GM19452 (cell line): ENCODE measurements around the gene GNPTAB.
"Not testable (repeated sequence)": the region's sequence is repeated elsewhere in the genome, so short reads cannot be mapped to it uniquely, and the experiment has no call there.

Source experiments
- ATAC-seq: cut with Tn5 transposase; IDR thresholded peaks from one replicate; pipeline ENCODE4 v1.9.1; 2021; ENCODE audit not compliant: unreplicated experiment

Gene GNPTAB

DNA sequence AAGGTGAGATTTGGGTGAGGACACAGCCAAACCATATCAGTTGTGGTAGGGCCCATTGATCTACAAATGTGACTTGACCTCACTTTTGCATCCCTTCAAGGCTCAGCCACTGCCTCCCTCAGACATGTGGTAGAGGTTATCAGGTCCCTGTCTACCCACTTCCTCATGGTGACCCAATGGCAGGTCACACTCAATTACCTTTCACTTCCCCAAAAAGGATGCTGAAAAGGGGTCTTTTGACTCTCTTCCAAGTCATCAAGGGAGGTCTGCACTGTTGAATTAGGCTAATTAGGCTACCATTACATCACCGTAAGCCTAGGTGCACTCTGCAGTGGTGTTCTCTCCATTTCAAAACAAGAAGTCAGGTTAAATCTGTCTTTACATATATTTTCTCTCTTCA lies 24.0 kb upstream of the GNPTAB start:
- peak; percentile 53 for ATAC-seq

DNA sequence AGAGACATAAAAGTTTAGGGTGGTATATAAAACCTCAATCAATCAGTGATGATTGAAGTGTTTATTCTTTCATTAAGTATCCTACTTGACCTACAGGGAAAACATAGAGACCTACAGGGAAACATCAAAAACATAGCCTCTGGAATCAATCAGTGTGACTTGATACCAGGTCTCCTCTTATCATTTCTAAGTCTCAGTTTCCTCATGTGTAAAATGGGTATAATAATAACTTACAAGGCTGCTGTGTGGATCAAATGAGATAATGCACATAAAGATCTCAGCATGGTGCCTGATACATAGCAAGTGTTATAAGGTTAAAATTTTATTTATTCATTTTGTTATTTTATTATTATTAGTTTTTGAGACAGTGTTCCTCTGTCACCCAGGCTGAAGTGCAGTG lies 22.2 kb upstream of the GNPTAB start:
- no peak for ATAC-seq

DNA sequence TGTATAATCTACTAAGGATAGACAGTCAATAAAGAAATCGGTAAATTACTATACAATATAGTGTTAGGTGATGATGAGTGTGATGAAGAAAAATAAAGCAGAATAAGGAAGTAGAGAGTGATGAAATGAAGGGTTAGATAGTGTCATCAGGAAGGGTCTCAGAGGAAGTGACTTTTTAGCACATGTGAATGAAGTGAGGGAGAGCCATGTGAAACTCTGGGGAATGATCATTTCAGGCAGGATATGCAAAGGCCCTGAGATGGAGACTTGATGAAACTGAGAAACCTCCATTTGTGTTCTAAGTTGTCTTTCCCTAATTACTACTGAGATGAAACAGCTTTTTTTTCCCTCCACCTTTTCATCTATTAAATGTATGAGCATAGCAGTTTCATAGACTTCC lies 19.4 kb upstream of the GNPTAB start:
- no peak for ATAC-seq

- ATAC-seq: no peak
These were observed 16.6 kb upstream of the GNPTAB start for GRCh38 chr12:101847325-101847724.

DNA sequence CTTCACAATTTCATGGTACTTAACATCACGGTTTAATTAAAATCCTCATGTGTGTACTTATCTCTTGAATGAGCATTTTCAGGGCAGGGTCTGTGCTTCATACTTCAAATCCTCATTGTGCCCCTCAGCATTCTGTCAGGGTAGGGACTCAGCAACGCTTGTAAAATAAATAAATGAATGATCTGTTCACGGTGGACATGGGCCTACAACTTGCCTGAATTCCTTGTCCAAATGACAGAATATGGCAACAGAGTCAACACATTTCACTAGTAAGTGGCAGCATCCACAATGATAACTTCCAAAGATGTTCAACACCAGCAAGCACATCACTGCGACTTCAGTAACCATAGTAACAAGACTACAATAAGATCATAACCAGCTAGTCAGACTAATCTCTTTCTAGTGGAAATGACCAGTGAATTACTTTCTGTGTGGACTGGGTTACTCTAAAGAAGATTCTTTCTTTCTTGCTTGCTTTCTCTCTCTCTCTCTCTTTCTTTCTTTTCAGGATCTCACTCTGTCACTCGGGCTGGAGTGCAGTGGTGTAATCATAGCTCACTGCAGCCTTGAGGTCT lies 14.5 kb upstream of the GNPTAB start:
- ATAC-seq: no peak

DNA sequence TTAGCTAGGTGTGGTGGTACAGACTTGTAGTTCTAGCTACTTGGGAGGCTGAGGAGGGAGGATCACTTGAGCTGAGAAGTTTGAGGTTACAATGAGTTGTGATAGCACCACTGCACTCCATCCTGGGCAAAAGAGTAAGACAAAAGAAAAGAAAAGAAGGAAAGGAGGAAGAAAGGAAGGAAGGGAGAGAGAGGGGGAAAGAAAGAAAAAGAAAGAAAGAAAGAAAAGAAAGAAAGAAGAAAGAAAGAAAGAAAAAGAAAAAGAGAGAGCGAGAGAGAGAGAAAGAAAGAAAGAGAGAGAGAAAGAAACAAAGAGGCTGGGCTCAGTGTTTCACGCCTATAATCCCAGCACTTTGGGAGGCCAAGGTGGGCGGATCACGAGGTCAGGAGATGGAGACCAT lies 10.3 kb upstream of the GNPTAB start:
- ATAC-seq: no peak

- peak; percentile 13 for ATAC-seq
These were observed 8.8 kb upstream of the GNPTAB start for GRCh38 chr12:101839324-101840283.

- ATAC-seq: peak; percentile 64
These were observed 8.0 kb upstream of the GNPTAB start for GRCh38 chr12:101838628-101839323.

GRCh38 chr12:101832030-101832429 lies 1.3 kb upstream of the GNPTAB start:
- no peak for ATAC-seq

DNA sequence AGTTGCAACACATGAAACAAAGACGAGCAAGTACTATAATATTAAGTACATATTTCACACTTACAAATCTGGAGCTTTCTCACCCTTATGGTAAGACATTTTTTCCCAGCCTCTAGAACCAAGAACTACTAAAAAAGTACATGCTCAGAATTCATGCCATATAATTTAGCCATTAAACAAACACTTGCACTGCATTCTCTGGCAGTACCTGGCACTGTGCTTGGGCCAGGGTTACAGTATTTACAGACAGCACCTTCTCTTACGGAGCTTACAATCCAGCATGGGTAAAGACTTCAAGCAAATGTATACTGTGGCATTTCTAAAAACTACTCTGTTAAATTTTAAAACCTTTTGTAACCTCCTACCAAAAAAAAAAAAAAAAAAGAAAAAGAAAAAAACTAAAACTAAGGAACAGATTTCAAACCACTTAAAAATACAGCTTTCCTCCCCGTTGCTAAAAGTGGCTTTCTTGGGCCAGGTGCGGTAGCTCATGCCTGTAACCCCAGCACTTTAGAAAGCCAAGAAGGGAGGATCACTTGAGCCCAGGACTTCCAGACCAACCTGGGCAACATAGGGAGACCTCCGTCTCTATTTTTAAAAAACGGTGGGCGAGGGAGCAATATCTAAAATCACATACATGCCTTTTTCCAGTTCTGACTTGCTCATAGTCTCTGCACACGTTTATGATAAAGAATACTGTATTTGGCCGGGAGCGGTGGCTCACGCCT lies 956 bp downstream of the GNPTAB start:
- ATAC-seq: no peak

- no peak for ATAC-seq
These were observed 2.1 kb downstream of the GNPTAB start for GRCh38 chr12:101828463-101829196.

GRCh38 chr12:101826766-101827368 lies 3.9 kb downstream of the GNPTAB start:
- no peak for ATAC-seq

DNA sequence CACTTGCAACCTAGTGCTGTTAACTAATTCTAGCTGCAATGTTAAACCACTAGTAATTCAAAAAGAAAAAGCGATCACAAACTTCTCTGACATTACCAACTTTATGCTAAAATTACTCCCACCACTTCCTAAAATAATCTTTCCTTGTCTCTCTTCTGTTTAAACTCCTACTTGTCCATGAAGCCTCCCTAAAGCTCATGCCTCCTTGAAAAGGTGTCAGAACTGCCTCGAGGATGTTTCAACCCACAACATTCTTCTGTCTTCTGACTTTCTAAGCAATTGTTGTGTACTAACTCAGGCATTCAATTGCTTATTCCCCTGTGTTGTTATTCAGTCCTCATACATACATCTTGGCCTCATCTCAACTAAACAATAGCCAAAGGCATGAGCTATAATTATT lies 5.9 kb downstream of the GNPTAB start:
- ATAC-seq: no peak

DNA sequence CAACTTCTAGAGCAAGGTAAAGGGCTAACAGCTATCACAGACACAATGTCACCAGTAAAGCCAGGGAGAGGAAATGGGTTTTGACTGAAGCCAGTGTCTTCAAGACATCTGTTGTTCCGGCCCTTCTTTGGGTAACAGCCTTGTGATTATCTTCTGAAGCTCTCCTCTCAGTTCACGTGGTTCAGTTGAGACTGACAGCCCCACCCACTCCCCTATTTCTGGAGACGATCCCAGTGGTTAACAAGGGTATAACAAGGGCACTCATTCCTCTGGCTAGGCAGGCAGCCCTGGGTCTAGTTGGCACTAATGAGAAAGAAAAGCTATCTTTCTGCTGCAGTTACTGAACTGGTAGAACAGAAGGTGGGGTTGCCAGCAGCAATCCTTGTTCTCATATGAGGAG lies 6.9 kb downstream of the GNPTAB start:
- peak; percentile 78 for ATAC-seq

- no peak for ATAC-seq
These were observed 7.7 kb downstream of the GNPTAB start for GRCh38 chr12:101823039-101823438.

GRCh38 chr12:101819467-101819866 lies 11.3 kb downstream of the GNPTAB start:
- peak; percentile 63 for ATAC-seq

- ATAC-seq: not testable (repeated sequence)
These were observed 12.1 kb downstream of the GNPTAB start for GRCh38 chr12:101818689-101819088.

- ATAC-seq: no peak
These were observed 17.6 kb downstream of the GNPTAB start for GRCh38 chr12:101813117-101813516.

DNA sequence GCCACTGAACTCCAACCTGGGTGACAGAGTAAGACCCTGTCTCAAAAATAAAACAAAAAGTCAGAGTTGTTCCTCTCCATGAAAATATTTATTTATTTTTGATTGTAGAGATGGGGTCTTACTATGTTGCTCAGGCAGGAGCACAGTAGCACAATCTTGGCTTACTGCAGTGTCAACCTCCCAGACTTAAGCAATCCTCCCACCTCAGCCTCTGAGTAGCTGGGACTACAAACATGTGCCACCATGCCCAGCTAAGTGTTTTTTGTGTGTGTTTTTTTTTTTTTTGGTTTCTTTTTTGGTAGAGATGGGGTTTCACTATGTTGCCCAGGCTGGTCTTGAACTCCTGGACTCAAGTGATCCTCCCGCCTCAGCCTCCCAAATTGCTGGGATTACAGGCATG lies 18.0 kb downstream of the GNPTAB start:
- ATAC-seq: not testable (repeated sequence)

- not testable (repeated sequence) for ATAC-seq
These were observed 19.4 kb downstream of the GNPTAB start for GRCh38 chr12:101811342-101811741.
